Measurements from ENCODE around the gene ECM1.

Gene ECM1

DNA sequence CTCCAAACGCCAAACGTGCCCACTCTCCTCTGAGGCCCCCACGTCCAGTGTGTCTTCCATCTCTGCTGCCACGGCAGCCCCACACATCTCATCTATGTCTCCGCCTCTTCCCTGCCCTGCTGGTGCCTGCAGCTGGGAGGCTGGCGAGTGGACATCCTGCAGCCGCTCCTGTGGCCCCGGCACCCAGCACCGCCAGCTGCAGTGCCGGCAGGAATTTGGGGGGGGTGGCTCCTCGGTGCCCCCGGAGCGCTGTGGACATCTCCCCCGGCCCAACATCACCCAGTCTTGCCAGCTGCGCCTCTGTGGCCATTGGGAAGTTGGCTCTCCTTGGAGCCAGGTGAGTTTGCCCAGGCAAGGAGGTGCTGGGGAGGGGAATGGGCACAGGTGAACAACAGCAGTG lies 49.9 kb downstream of the ECM1 start:
- no peak for DNase-seq (ENCODE audit: low spot score)
- Histone ChIP-seq H3K4ac (ENCODE audit: low read length) (no peak overlapping the region), H2BK120ac (ENCODE audit: low read depth, low read length) (no peak overlapping the region)

DNA sequence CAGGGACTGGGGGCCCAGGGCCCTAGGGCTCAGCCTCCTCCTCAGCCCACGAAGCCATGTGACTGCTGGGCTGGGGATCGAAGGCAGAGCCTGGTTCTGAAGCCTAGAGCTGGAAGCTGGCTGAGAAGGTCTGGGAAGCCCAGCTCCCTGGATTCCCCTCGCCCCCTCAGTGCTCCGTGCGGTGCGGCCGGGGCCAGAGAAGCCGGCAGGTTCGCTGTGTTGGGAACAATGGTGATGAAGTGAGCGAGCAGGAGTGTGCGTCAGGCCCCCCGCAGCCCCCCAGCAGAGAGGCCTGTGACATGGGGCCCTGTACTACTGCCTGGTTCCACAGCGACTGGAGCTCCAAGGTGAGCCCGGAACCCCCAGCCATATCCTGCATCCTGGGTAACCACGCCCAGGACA lies 50.4 kb downstream of the ECM1 start:
- Histone ChIP-seq H3K4me2 (ENCODE audit: insufficient read depth, low read length, poor library complexity, severe bottlenecking) (no peak overlapping the region), H3K9ac (ENCODE audit: low read depth, low read length, poor library complexity) (no peak overlapping the region), H4K91ac (ENCODE audit: low read depth, low read length, poor library complexity) (no peak overlapping the region), H2BK5ac (ENCODE audit: low read length) (peak overlapping the region; percentile 58), H4K8ac (ENCODE audit: low read depth, low read length) (no peak overlapping the region), H3K79me1 (ENCODE audit: low read depth, low read length) (peaks cover 5% of the 10 kb centered on the region), H2AFZ (ENCODE audit: low read length) (no peak overlapping the region), H3K27me3 (ENCODE audit: control insufficient read depth in 3 of 3, insufficient read depth in 3 of 3, low read depth in 1 of 3, low read length in 3 of 3) (no peaks in the 10 kb centered on the region), H3K4me1 (ENCODE audit: control insufficient read depth in 2 of 2, insufficient read depth in 1 of 2, low read depth in 1 of 2, low read length in 2 of 2) (peaks cover 16 to 22% of the 10 kb centered on the region in 2 donors), H3K9me3 (replicated peaks in 1 of 2; ENCODE audit: control insufficient read depth in 2 of 2, insufficient read depth in 1 of 2, low read depth in 1 of 2, low read length in 2 of 2) (peaks cover 0 to 2% of the 10 kb centered on the region in 2 donors), H3K18ac (ENCODE audit: low read length) (no peak overlapping the region), H3K23ac (ENCODE audit: low read depth, low read length, poor library complexity) (no peak overlapping the region), H2BK120ac (ENCODE audit: low read depth, low read length) (no peak overlapping the region), H3K4ac (ENCODE audit: low read length) (no peak overlapping the region), H3K14ac (ENCODE audit: low read length) (no peak overlapping the region), H3K27ac (replicated peaks; ENCODE audit: low read length) (no peak overlapping the region), H3K36me3 (replicated peaks in 1 of 2; ENCODE audit: control insufficient read depth in 2 of 2, insufficient read depth in 2 of 2, low read length in 2 of 2) (peaks cover 3 to 4% of the 10 kb centered on the region in 2 donors), H2BK15ac (ENCODE audit: low read length) (no peak overlapping the region), H2BK12ac (ENCODE audit: low read length) (no peak overlapping the region), H3K4me3 (ENCODE audit: low read length in 2 of 2) (no peak overlapping the region), H2AK5ac (ENCODE audit: low read depth, low read length) (peak overlapping the region; percentile 59)
- no peak for DNase-seq (ENCODE audit: low spot score)
- WGBS, 2 donors (ENCODE audit: extremely low coverage in 2 of 2, insufficient read length in 2 of 2, insufficient replicate concordance in 1 of 2) = no CpG with 5 or more reads among the region's 15 CpGs

More for the DNA sequence above, 49.9 kb downstream of the ECM1 start:
- H2BK15ac ChIP-seq (ENCODE audit: low read length) = peak overlapping the region; percentile 2
- peak overlapping the region; percentile 81 for H3K23ac ChIP-seq (ENCODE audit: low read depth, low read length, poor library complexity)
- H4K91ac ChIP-seq (ENCODE audit: low read depth, low read length, poor library complexity) = peak overlapping the region; percentile 15
- no peak overlapping the region for H3K14ac ChIP-seq (ENCODE audit: low read length)
- peak overlapping the region; percentile 20 for H3K18ac ChIP-seq (ENCODE audit: low read length)
- peaks cover 0 to 2% of the 10 kb centered on the region in 2 donors for H3K9me3 ChIP-seq (replicated peaks in 1 of 2; ENCODE audit: control insufficient read depth in 2 of 2, insufficient read depth in 1 of 2, low read depth in 1 of 2, low read length in 2 of 2)
- no peak overlapping the region for H3K9ac ChIP-seq (ENCODE audit: low read depth, low read length, poor library complexity)
- peaks cover 12 to 17% of the 10 kb centered on the region in 2 donors for H3K4me1 ChIP-seq (ENCODE audit: control insufficient read depth in 2 of 2, insufficient read depth in 1 of 2, low read depth in 1 of 2, low read length in 2 of 2)
- no peak overlapping the region for H3K4me3 ChIP-seq (ENCODE audit: low read length in 2 of 2)
- no peak overlapping the region for H4K8ac ChIP-seq (ENCODE audit: low read depth, low read length)
- no peaks in the 10 kb centered on the region for H3K27me3 ChIP-seq (ENCODE audit: control insufficient read depth in 3 of 3, insufficient read depth in 3 of 3, low read depth in 1 of 3, low read length in 3 of 3)
- no peak overlapping the region for H2AFZ ChIP-seq (ENCODE audit: low read length)
- peak overlapping the region; percentile 6 for H2BK5ac ChIP-seq (ENCODE audit: low read length)
- no peak overlapping the region for H3K4me2 ChIP-seq (ENCODE audit: insufficient read depth, low read length, poor library complexity, severe bottlenecking)
- H2AK5ac ChIP-seq (ENCODE audit: low read depth, low read length) = no peak overlapping the region
- no peak overlapping the region for H2BK12ac ChIP-seq (ENCODE audit: low read length)
- no CpG with 5 or more reads among the region's 15 CpGs for WGBS, 2 donors (ENCODE audit: extremely low coverage in 2 of 2, insufficient read length in 2 of 2, insufficient replicate concordance in 1 of 2)
- H3K27ac ChIP-seq (replicated peaks; ENCODE audit: low read length) = no peak overlapping the region
- H3K36me3 ChIP-seq (replicated peaks in 1 of 2; ENCODE audit: control insufficient read depth in 2 of 2, insufficient read depth in 2 of 2, low read length in 2 of 2) = peaks cover 3 to 4% of the 10 kb centered on the region in 2 donors
- H3K79me1 ChIP-seq (ENCODE audit: low read depth, low read length) = peaks cover 5% of the 10 kb centered on the region

DNA sequence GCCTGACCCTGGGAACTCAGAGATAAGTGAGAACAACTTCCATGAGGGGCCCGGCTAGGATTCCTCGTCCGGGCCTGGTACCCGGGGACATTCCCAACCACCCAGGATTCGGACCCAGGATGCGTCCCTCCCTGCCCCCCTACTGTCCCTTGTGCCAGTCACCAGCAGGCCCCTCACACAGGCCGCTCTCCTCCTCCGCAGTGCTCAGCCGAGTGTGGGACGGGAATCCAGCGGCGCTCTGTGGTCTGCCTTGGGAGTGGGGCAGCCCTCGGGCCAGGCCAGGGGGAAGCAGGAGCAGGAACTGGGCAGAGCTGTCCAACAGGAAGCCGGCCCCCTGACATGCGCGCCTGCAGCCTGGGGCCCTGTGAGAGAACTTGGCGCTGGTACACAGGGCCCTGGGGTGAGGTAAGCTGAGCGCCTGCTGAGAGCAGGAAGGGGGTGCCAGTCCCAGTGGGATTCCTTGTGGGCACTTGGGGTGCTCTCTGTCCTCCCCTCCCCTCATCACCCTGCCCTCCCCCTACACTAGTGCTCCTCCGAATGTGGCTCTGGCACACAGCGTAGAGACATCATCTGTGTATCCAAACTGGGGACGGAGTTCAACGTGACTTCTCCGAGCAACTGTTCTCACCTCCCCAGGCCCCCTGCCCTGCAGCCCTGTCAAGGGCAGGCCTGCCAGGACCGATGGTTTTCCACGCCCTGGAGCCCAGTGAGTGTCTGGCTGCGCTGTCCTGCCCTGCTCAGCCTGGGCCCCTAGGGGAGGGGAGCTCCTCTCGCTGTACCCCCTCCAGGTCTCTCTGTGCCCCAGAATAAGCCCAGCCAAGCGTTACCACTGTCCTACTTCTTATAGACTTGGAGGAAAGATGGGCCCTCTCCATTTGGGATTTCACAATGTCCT lies 51.1 kb downstream of the ECM1 start:
- Histone ChIP-seq H3K14ac (ENCODE audit: low read length) (no peak overlapping the region), H3K4ac (ENCODE audit: low read length) (no peak overlapping the region), H3K79me1 (ENCODE audit: low read depth, low read length) (peaks cover 6% of the 10 kb centered on the region), H3K18ac (ENCODE audit: low read length) (peak overlapping the region; percentile 74), H2BK15ac (ENCODE audit: low read length) (peak overlapping the region; percentile 54), H4K91ac (ENCODE audit: low read depth, low read length, poor library complexity) (no peak overlapping the region), H3K36me3 (replicated peaks in 1 of 2; ENCODE audit: control insufficient read depth in 2 of 2, insufficient read depth in 2 of 2, low read length in 2 of 2) (peaks cover 3 to 4% of the 10 kb centered on the region in 2 donors), H3K23ac (ENCODE audit: low read depth, low read length, poor library complexity) (peak overlapping the region; percentile 45), H2BK12ac (ENCODE audit: low read length) (no peak overlapping the region), H2AFZ (ENCODE audit: low read length) (no peak overlapping the region), H4K8ac (ENCODE audit: low read depth, low read length) (no peak overlapping the region), H3K4me3 (ENCODE audit: low read length in 2 of 2) (no peak overlapping the region), H3K9me3 (replicated peaks in 1 of 2; ENCODE audit: control insufficient read depth in 2 of 2, insufficient read depth in 1 of 2, low read depth in 1 of 2, low read length in 2 of 2) (peaks cover 0 to 2% of the 10 kb centered on the region in 2 donors), H3K27ac (replicated peaks; ENCODE audit: low read length) (no peak overlapping the region), H2BK120ac (ENCODE audit: low read depth, low read length) (no peak overlapping the region), H3K4me2 (ENCODE audit: insufficient read depth, low read length, poor library complexity, severe bottlenecking) (no peak overlapping the region), H2BK5ac (ENCODE audit: low read length) (peak overlapping the region; percentile 58), H3K27me3 (ENCODE audit: control insufficient read depth in 3 of 3, insufficient read depth in 3 of 3, low read depth in 1 of 3, low read length in 3 of 3) (no peaks in the 10 kb centered on the region), H2AK5ac (ENCODE audit: low read depth, low read length) (peak overlapping the region; percentile 59), H3K9ac (ENCODE audit: low read depth, low read length, poor library complexity) (peak overlapping the region; percentile 77), H3K4me1 (ENCODE audit: control insufficient read depth in 2 of 2, insufficient read depth in 1 of 2, low read depth in 1 of 2, low read length in 2 of 2) (peaks cover 23 to 28% of the 10 kb centered on the region in 2 donors)
- DNase-seq (ENCODE audit: low spot score) = no peak
- WGBS, 2 donors (ENCODE audit: extremely low coverage in 2 of 2, insufficient read length in 2 of 2, insufficient replicate concordance in 1 of 2) = no CpG with 5 or more reads among the region's 28 CpGs

DNA sequence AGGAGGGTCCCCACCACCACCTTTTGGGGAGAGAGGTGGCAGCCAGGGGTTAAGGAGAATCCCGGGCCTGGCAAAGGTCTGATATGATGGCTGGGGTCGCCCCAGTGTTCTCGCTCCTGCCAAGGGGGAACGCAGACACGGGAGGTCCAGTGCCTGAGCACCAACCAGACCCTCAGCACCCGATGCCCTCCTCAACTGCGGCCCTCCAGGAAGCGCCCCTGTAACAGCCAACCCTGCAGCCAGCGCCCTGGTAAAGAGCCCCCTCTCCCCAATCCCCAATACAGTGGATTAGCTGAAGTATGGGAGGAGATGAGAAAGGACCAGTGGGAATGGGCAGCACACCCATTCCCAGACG lies 51.7 kb downstream of the ECM1 start:
- Histone ChIP-seq H3K79me1 (ENCODE audit: low read depth, low read length) (peaks cover 6% of the 10 kb centered on the region), H3K27ac (replicated peaks; ENCODE audit: low read length) (no peak overlapping the region), H3K14ac (ENCODE audit: low read length) (no peak overlapping the region), H3K4me2 (ENCODE audit: insufficient read depth, low read length, poor library complexity, severe bottlenecking) (no peak overlapping the region), H2BK120ac (ENCODE audit: low read depth, low read length) (no peak overlapping the region), H2BK15ac (ENCODE audit: low read length) (no peak overlapping the region), H3K27me3 (ENCODE audit: control insufficient read depth in 3 of 3, insufficient read depth in 3 of 3, low read depth in 1 of 3, low read length in 3 of 3) (no peaks in the 10 kb centered on the region), H3K9ac (ENCODE audit: low read depth, low read length, poor library complexity) (no peak overlapping the region), H3K4me1 (ENCODE audit: control insufficient read depth in 2 of 2, insufficient read depth in 1 of 2, low read depth in 1 of 2, low read length in 2 of 2) (peaks cover 25 to 30% of the 10 kb centered on the region in 2 donors), H3K4ac (ENCODE audit: low read length) (no peak overlapping the region), H2AFZ (ENCODE audit: low read length) (no peak overlapping the region), H4K8ac (ENCODE audit: low read depth, low read length) (no peak overlapping the region), H2BK5ac (ENCODE audit: low read length) (no peak overlapping the region), H2AK5ac (ENCODE audit: low read depth, low read length) (peak overlapping the region; percentile 36), H2BK12ac (ENCODE audit: low read length) (no peak overlapping the region), H3K36me3 (replicated peaks in 1 of 2; ENCODE audit: control insufficient read depth in 2 of 2, insufficient read depth in 2 of 2, low read length in 2 of 2) (peaks cover 3 to 4% of the 10 kb centered on the region in 2 donors), H3K9me3 (replicated peaks in 1 of 2; ENCODE audit: control insufficient read depth in 2 of 2, insufficient read depth in 1 of 2, low read depth in 1 of 2, low read length in 2 of 2) (peaks cover 0 to 2% of the 10 kb centered on the region in 2 donors), H3K18ac (ENCODE audit: low read length) (no peak overlapping the region), H3K23ac (ENCODE audit: low read depth, low read length, poor library complexity) (no peak overlapping the region), H4K91ac (ENCODE audit: low read depth, low read length, poor library complexity) (no peak overlapping the region), H3K4me3 (ENCODE audit: low read length in 2 of 2) (no peak overlapping the region)
- DNase-seq (ENCODE audit: low spot score) = no peak
- no CpG with 5 or more reads among the region's 10 CpGs for WGBS, 2 donors (ENCODE audit: extremely low coverage in 2 of 2, insufficient read length in 2 of 2, insufficient replicate concordance in 1 of 2)

Measured in neuronal stem cell (in vitro differentiated cells).